HepG2 (cell line): ENCODE results near the gene ARHGAP4. TPM values are rescaled to one million over a fixed set of nuclear protein-coding genes. Genes with fewer than 3 reads are reported as not detected.

ENCODE experiments used
- ATAC-seq: fragments of 200-7000 bp; cut with Tn5 transposase; 3 replicates; pipeline ENCODE4 v1.9.1; 2020; ENCODE audit warnings: mild to moderate bottlenecking, moderate library complexity
- BruUV-seq: library from RNA; stranded (reverse); fragments of 400-500 nt; replicated peaks from 2 replicates; lab custom pipeline; 2021; lab: Mats Ljungman, UMichigan
- CTCF ChIA-PET: fragments of 300-600 bp; formaldehyde crosslinking; extraction: SDS; loops from one replicate; lab custom pipeline; 2021; ENCODE audit warnings: low total read pairs, inconsistent platforms, low intra/inter-chr PET ratio; lab: Yijun Ruan, JAX
- POLR2A ChIA-PET: fragments of 350-600 bp; sonication (Branson Sonifier 250); formaldehyde crosslinking; loops from one replicate; lab custom pipeline; 2020; ENCODE audit warnings: antibody characterized with exemption, inconsistent platforms; lab: Yijun Ruan, JAX
- DNase-seq: peaks from one replicate; pipeline ENCODE4 v3.0.0-alpha.2; 2015; ENCODE audit warnings: low spot score
- FAIRE-seq: peaks from 3 replicates; lab custom pipeline; 2011; peaks lifted over from hg19 to GRCh38; lab: Jason Lieb, UNC
- H2AFZ ChIP-seq: one replicate; pipeline ENCODE4 v1.6.1; 2011; ENCODE audit warnings: low read length, inconsistent platforms
- H3K27ac ChIP-seq: fragments of 300-600 bp; 3 replicates; pipeline ENCODE4 v1.8.0; 2011; ENCODE audit warnings: mixed run types, mild to moderate bottlenecking, mixed read lengths, low read length, inconsistent platforms; ENCODE audit not compliant: insufficient read depth; ENCODE audit errors: extremely low read length
- H3K27me3 ChIP-seq, 2 experiments: fragments of 200-600 bp in 1 of 2; 2 replicates in 1 of 2; 3 replicates in 1 of 2; pipeline versions ENCODE4 v1.6.0 to v1.8.0; 2011; ENCODE audit warnings: low read length in 2 of 2, mild to moderate bottlenecking in 2 of 2, moderate library complexity in 2 of 2, inconsistent platforms in 1 of 2; ENCODE audit not compliant: insufficient read depth in 2 of 2, control insufficient read depth in 1 of 2
- H3K36me3 ChIP-seq, 2 experiments: fragments of 200-600 bp in 1 of 2; replicated peaks in 1 of 2; 2 replicates in 1 of 2; 3 replicates in 1 of 2; pipeline versions ENCODE4 v1.5.1 to v1.8.0; 2011; ENCODE audit warnings: low read length in 2 of 2, inconsistent platforms in 1 of 2; ENCODE audit not compliant: insufficient read depth in 2 of 2, control insufficient read depth in 1 of 2
- H3K4me1 ChIP-seq: 2 replicates; pipeline ENCODE4 v1.5.1; 2012; ENCODE audit warnings: low read length, inconsistent platforms; ENCODE audit not compliant: insufficient read depth
- H3K4me2 ChIP-seq: 2 replicates; pipeline ENCODE4 v1.6.0; 2011; ENCODE audit warnings: low read depth, low read length, inconsistent platforms
- H3K4me3 ChIP-seq, 3 experiments: fragments of 200-600 bp in 1 of 3; sonication (generic), shearing (Covaris generic) in 1 of 3; replicated peaks in 1 of 3; 2 replicates each; pipeline ENCODE4 v1.5.1; 2011 to 2016; ENCODE audit warnings: low read length in 3 of 3, inconsistent platforms in 2 of 3, low read depth in 2 of 3, mild to moderate bottlenecking in 2 of 3, control low read depth in 1 of 3, mixed read lengths in 1 of 3; ENCODE audit not compliant: insufficient read depth in 1 of 3
- H3K79me2 ChIP-seq: one replicate; pipeline ENCODE4 v1.6.1; 2011; ENCODE audit warnings: low read length, inconsistent platforms; ENCODE audit not compliant: insufficient read depth
- H3K9ac ChIP-seq: 2 replicates; pipeline ENCODE4 v1.6.0; 2011; ENCODE audit warnings: mild to moderate bottlenecking, low read depth, low read length, inconsistent platforms; ENCODE audit not compliant: insufficient read depth
- H3K9me3 ChIP-seq: 2 replicates; pipeline ENCODE4 v1.5.1; 2012; ENCODE audit warnings: mild to moderate bottlenecking, low read length
- H4K20me1 ChIP-seq: 2 replicates; pipeline ENCODE4 v1.6.0; 2011; ENCODE audit warnings: inconsistent platforms, mild to moderate bottlenecking, low read length, moderate library complexity; ENCODE audit not compliant: insufficient read depth
- ESRRA ChIP-seq: sonication (generic); formaldehyde crosslinking; IDR thresholded peaks from 2 replicates; pipeline ENCODE4 v1.5.1; 2020; ENCODE audit warnings: mild to moderate bottlenecking, low read depth, missing genetic modification reagents
- MTF1 ChIP-seq: sonication (generic); formaldehyde crosslinking; IDR thresholded peaks from 2 replicates; pipeline ENCODE4 v1.5.0; 2020; ENCODE audit warnings: missing genetic modification reagents
- NFYB ChIP-seq: sonication (generic); formaldehyde crosslinking; IDR thresholded peaks from 2 replicates; pipeline ENCODE4 v1.4.0; 2020; ENCODE audit warnings: missing genetic modification reagents
- NR2F1 ChIP-seq, 2 experiments: fragments of 450-650 bp in 1 of 2; formaldehyde crosslinking in 1 of 2; IDR thresholded peaks; 2 replicates each; pipeline versions ENCODE4 v1.5.0 to v1.6.1; 2016 to 2020; ENCODE audit warnings: mild to moderate bottlenecking in 1 of 2, missing compliant biosample characterization in 1 of 2, missing genetic modification reagents in 1 of 2, moderate library complexity in 1 of 2
- PAF1 ChIP-seq: IDR thresholded peaks from 2 replicates; pipeline ENCODE4 v1.6.1; 2016; ENCODE audit warnings: missing genetic modification reagents, missing compliant biosample characterization
- PCBP1 ChIP-seq: fragments of 200-400 bp; formaldehyde crosslinking; IDR thresholded peaks from 2 replicates; pipeline ENCODE4 v1.6.1; 2017; ENCODE audit warnings: mild to moderate bottlenecking, low read depth, low read length, borderline replicate concordance
- RBM39 ChIP-seq: fragments of 200-400 bp; formaldehyde crosslinking; IDR thresholded peaks from one replicate; pipeline ENCODE4 v1.6.1; 2018; ENCODE audit warnings: antibody characterized with exemption, mild to moderate bottlenecking, low read depth, low read length; ENCODE audit not compliant: poor library complexity, severe bottlenecking
- RFXANK ChIP-seq: IDR thresholded peaks from 2 replicates; pipeline ENCODE4 v1.6.1; 2016
- SNAPC2 ChIP-seq: sonication (generic); formaldehyde crosslinking; IDR thresholded peaks from 2 replicates; pipeline ENCODE4 v1.8.1; 2022; ENCODE audit warnings: mild to moderate bottlenecking, missing genetic modification reagents
- TAF15 ChIP-seq: fragments of 200-400 bp; formaldehyde crosslinking; IDR thresholded peaks from one replicate; pipeline ENCODE4 v1.6.1; 2018; ENCODE audit warnings: mild to moderate bottlenecking, low read depth, low read length; ENCODE audit not compliant: poor library complexity, severe bottlenecking
- ZMAT3 ChIP-seq: sonication (generic); formaldehyde crosslinking; conservative IDR thresholded peaks from 2 replicates; pipeline ENCODE4 v1.7.0; 2021; ENCODE audit warnings: missing genetic modification reagents
- ZNF225 ChIP-seq: sonication (generic); formaldehyde crosslinking; IDR thresholded peaks from 2 replicates; pipeline ENCODE4 v1.4.0; 2020; ENCODE audit warnings: mild to moderate bottlenecking, missing genetic modification reagents
- ZSCAN20 ChIP-seq: sonication (generic); formaldehyde crosslinking; IDR thresholded peaks from 2 replicates; pipeline ENCODE4 v1.4.0; 2020; ENCODE audit warnings: missing genetic modification reagents, mild to moderate bottlenecking, borderline replicate concordance
- WGBS: methylation state at CpG from one replicate; pipeline ENCODE4 v1.1.6; 2017; ENCODE audit warnings: low lambda C conversion rate; 5-methylcytosine and 5-hydroxymethylcytosine counted together
- in situ Hi-C: cut with HindIII; loops from 2 replicates; pipeline ENCODE4 v1.10.0; 2017; ENCODE audit warnings: low pct_unique_long_range_greater_than_20kb; ENCODE audit not compliant: extremely low pct_ligation_motif_present
- intact Hi-C: fragments of 100-400 bp; cut with micrococcal nuclease; formaldehyde crosslinking; loops from one replicate; pipeline ENCODE4 v1.10.0; 2022; ENCODE audit not compliant: unreplicated experiment
- polyA plus RNA-seq, 8 experiments: library from polyadenylated mRNA; depleted of rRNA in 3 of 8; stranded (reverse) in 7 of 8; unstranded in 1 of 8; fragments of >200 nt; fragmentation: Illumina TruSeq in 4 of 8; extraction: Trizol in 4 of 8; gene quantifications; 2 replicates each; pipeline versions ENCODE4 v1.2.1 to v1.2.3, GENCODE V29; 2011 to 2016; ENCODE audit warnings: low read depth in 4 of 8, missing spikeins in 1 of 8, mixed read lengths in 1 of 8; ENCODE audit not compliant: insufficient read depth in 1 of 8
- total RNA-seq, 5 experiments: library from RNA; depleted of rRNA; stranded (reverse); fragments of >200 nt; fragmentation: Illumina TruSeq; extraction: Trizol; gene quantifications; 2 replicates each; pipeline ENCODE4 v1.2.3, GENCODE V29; 2016; ENCODE audit warnings: low read depth in 1 of 5
- TF ChIP-seq, protein P1 (sequence below): IDR thresholded peaks from 2 replicates; pipeline ENCODE4 v1.6.1; 2016; ENCODE audit warnings: mild to moderate bottlenecking, missing biosample characterization, missing genetic modification reagents
- TF ChIP-seq, protein P2 (sequence below): sonication (generic); formaldehyde crosslinking; IDR thresholded peaks from 2 replicates; pipeline ENCODE4 v1.4.0; 2020; ENCODE audit warnings: low read depth, mild to moderate bottlenecking, missing genetic modification reagents

Gene ARHGAP4
- total and polyA plus RNA-seq, 2 of the 13 experiments (the other 11 are each of a cell fraction or from before 2014, with no cell fraction given) = 0.57 to 0.64 TPM

DNA sequence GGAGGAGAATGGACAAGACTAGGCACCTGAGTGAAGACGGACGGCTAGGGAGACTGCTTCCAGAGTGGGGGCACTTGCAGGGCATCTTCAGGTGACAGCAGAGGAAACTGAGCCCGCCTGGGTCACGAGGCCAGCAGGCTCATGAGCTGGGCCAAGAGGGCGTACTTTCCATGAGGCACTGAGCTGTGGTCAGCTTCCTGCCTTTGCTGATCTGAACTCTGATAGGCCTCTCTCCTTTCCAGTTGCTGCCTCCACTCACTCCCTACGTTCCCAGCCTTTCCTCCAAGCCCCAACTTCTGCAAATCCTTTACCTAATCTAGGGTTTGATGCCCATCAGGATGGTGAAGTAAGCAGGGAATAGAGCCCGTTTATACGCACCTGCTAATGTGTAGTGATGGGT is 38.7 kb downstream of the ARHGAP4 start:
- POLR2A ChIA-PET = interaction anchor here (0.6 kb wide), 1 partner anchor 1226 kb away, joined by 4 read pairs; no protein-coding TSS in a partner anchor
- CTCF ChIA-PET = no interaction called here
- 0% methylated on average over 2 of the region's 8 CpGs for WGBS
- BruUV-seq = no TSS peak
- TF ChIP-seq PAF1 (CRISPR knock-in tag) (no peak), RFXANK (CRISPR knock-in tag) (no peak), SNAPC2 (no peak), NFYB (CRISPR knock-in tag) (no peak), RBM39 (no peak), ZNF225 (no peak)
- TF ChIP-seq, protein P1, sequence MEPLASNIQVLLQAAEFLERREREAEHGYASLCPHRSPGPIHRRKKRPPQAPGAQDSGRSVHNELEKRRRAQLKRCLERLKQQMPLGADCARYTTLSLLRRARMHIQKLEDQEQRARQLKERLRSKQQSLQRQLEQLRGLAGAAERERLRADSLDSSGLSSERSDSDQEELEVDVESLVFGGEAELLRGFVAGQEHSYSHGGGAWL = no peak
- no peak for DNase-seq
- Histone ChIP-seq H3K9me3 (no peaks in the 10 kb centered on the region), H3K27me3 (peaks cover 0 to 19% of the 10 kb centered on the region in 2 experiments; a peak in 3 of 5 replicates), H3K9ac (no peak overlapping the region), H2AFZ (no peak overlapping the region), H4K20me1 (no peaks in the 10 kb centered on the region), H3K4me3 (no peak overlapping the region), H3K79me2 (no peaks in the 10 kb centered on the region), H3K4me2 (no peak overlapping the region), H3K4me1 (peaks cover 7% of the 10 kb centered on the region), H3K36me3 (no peaks in the 10 kb centered on the region), H3K27ac (no peak overlapping the region)
- ATAC-seq = no peak
- no peak for FAIRE-seq
- in situ Hi-C loops (no loop called here), intact Hi-C loops (no loop called here)

DNA sequence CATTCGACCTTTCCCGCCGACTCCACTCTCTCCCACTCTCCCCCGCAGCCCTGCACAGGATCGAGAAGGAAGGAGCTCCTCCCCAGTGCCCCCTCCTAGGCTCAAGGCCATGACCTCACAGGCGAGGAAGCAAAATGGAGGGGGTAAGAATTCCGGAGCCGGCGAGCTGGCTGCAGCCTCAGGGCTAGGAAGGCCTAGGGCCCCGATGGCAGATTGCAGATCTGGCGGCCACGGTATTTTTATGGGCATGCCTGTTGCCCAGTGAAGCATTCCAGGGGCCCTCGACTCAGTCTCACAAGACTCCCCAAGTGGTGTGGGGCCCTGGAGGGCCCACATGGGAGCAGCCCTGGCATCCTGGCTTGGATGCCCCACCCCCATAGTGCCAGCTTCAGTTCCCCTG is 39.1 kb downstream of the ARHGAP4 start:
- DNase-seq = no peak
- no peaks in the 10 kb centered on the region for H4K20me1 ChIP-seq
- H3K4me2 ChIP-seq = no peak overlapping the region
- H3K9ac ChIP-seq = no peak overlapping the region
- no peak overlapping the region for H2AFZ ChIP-seq
- ATAC-seq = no peak
- no peak overlapping the region for H3K27ac ChIP-seq
- in situ Hi-C loops (no loop called here), intact Hi-C loops (no loop called here)
- no peaks in the 10 kb centered on the region for H3K79me2 ChIP-seq
- POLR2A ChIA-PET = interaction anchor here (0.6 kb wide), 1 partner anchor 1226 kb away, joined by 4 read pairs; no protein-coding TSS in a partner anchor
- peaks cover 0 to 19% of the 10 kb centered on the region in 2 experiments; a peak in 3 of 5 replicates for H3K27me3 ChIP-seq
- FAIRE-seq = no peak
- no peaks in the 10 kb centered on the region for H3K9me3 ChIP-seq
- no peak overlapping the region for H3K4me3 ChIP-seq
- CTCF ChIA-PET = no interaction called here
- 46% methylated on average over 5 of the region's 13 CpGs for WGBS
- no TSS peak for BruUV-seq
- H3K36me3 ChIP-seq = no peaks in the 10 kb centered on the region
- H3K4me1 ChIP-seq = peaks cover 12% of the 10 kb centered on the region
- TF ChIP-seq NR2F1 (CRISPR knock-in tag; IDR thresholded peaks at IDR 0.05) = no peak
- TF ChIP-seq ESRRA (CRISPR knock-in tag) = no peak
- no peak for TF ChIP-seq TAF15
- TF ChIP-seq ZMAT3 (CRISPR knock-in tag) = no peak
- TF ChIP-seq PCBP1 = no peak
- no peak for TF ChIP-seq MTF1 (CRISPR knock-in tag)
- TF ChIP-seq ZSCAN20 (CRISPR knock-in tag) = no peak
- TF ChIP-seq, protein P2, sequence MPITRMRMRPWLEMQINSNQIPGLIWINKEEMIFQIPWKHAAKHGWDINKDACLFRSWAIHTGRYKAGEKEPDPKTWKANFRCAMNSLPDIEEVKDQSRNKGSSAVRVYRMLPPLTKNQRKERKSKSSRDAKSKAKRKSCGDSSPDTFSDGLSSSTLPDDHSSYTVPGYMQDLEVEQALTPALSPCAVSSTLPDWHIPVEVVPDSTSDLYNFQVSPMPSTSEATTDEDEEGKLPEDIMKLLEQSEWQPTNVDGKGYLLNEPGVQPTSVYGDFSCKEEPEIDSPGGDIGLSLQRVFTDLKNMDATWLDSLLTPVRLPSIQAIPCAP = no peak
- TF ChIP-seq RFXANK (CRISPR knock-in tag) = no peak
